Uterus (tissue), 2 donors: ENCODE results near the gene RBM5.

Experiments used
- CTCF ChIP-seq, 4 experiments: fragments of 200-600 bp in 2 of 4; fragments of 450-650 bp in 2 of 4; sonication (generic) in 2 of 4; IDR thresholded peaks; one replicate each; pipeline ENCODE4 v1.5.1; 2016 to 2019; ENCODE audit warnings: antibody characterized with exemption in 4 of 4, mild to moderate bottlenecking in 2 of 4, moderate library complexity in 1 of 4
- POLR2A ChIP-seq, 2 donors: fragments of 450-650 bp; IDR thresholded peaks; one replicate each; pipeline ENCODE4 v1.6.1; 2016; ENCODE audit warnings: antibody characterized with exemption in 2 of 2, mild to moderate bottlenecking in 1 of 2, moderate library complexity in 1 of 2

DNA sequence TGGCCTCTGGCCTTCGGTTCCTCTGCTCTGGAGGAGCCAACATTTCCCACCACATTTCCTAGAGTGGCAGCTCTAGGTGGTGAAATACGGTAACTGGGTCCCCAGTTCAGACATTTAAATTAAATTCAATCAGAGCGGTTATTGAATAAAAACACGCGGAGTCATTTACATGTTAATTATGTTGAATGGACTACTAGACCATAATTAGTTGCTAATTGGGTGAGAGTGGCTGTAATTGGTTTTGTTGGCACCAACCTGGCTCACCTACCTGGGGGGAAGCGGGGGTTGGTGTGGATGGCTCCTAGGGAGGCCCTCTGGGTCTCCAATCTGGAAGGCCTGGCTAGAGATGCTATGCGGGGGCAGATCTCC is 79.1 kb downstream of the RBM5 start:
- TF ChIP-seq CTCF (IDR thresholded peaks at IDR 0.05) (no peak), POLR2A (IDR thresholded peaks at IDR 0.05) (no peak)
